NCI-H1694 treated with DMSO at 0.1 percent for 48 hours (cell line): ENCODE results near the gene TFDP2.
A peak's percentile ranks its signal among the peaks of the same experiment; 100 is the strongest.
"Not testable (repeated sequence)": the region's sequence is repeated elsewhere in the genome, so short reads cannot be mapped to it uniquely, and the experiment has no call there.

Source experiments
- DNase-seq: peaks from one replicate; lab custom pipeline; 2025; lab: John Stamatoyannopoulos, UW

The TFDP2 gene

GRCh38 chr3:142127941-142128658 is 21.2 kb downstream of the TFDP2 start:
- no peak for DNase-seq

- no peak for DNase-seq
These were observed 25.1 kb downstream of the TFDP2 start for GRCh38 chr3:142124243-142124642.

GRCh38 chr3:142120707-142121106 is 28.6 kb downstream of the TFDP2 start:
- peak; percentile 96 for DNase-seq

GRCh38 chr3:142118911-142119310 is 30.4 kb downstream of the TFDP2 start:
- DNase-seq, result no peak

- DNase-seq, result no peak
These were observed 32.1 kb downstream of the TFDP2 start for GRCh38 chr3:142117056-142117851.

- DNase-seq, result no peak
These were observed 33.3 kb downstream of the TFDP2 start for GRCh38 chr3:142115867-142116668.

- DNase-seq, result no peak
These were observed 36.7 kb downstream of the TFDP2 start for GRCh38 chr3:142112601-142113000.

- peak; percentile 94 for DNase-seq
These were observed 42.8 kb downstream of the TFDP2 start for GRCh38 chr3:142106548-142106947.

GRCh38 chr3:142105991-142106390 is 43.4 kb downstream of the TFDP2 start:
- no peak for DNase-seq

GRCh38 chr3:142104763-142105162 is 44.6 kb downstream of the TFDP2 start:
- no peak for DNase-seq

GRCh38 chr3:142098964-142099363 is 50.4 kb downstream of the TFDP2 start:
- no peak for DNase-seq

- no peak for DNase-seq
These were observed 52.1 kb downstream of the TFDP2 start for GRCh38 chr3:142097099-142097843.

GRCh38 chr3:142095841-142096240 is 53.5 kb downstream of the TFDP2 start:
- DNase-seq, result no peak

GRCh38 chr3:142088925-142089324 is 60.4 kb downstream of the TFDP2 start:
- DNase-seq, result not testable (repeated sequence)

- no peak for DNase-seq
These were observed 60.8 kb downstream of the TFDP2 start for GRCh38 chr3:142088522-142088921.

- DNase-seq, result no peak
These were observed 61.7 kb downstream of the TFDP2 start for GRCh38 chr3:142087676-142088075.

GRCh38 chr3:142086581-142087090 is 62.7 kb downstream of the TFDP2 start:
- no peak for DNase-seq

GRCh38 chr3:142081178-142081577 is 68.2 kb downstream of the TFDP2 start:
- no peak for DNase-seq

GRCh38 chr3:142077859-142078500 is 71.4 kb downstream of the TFDP2 start:
- DNase-seq, result no peak

- DNase-seq, result no peak
These were observed 72.0 kb downstream of the TFDP2 start for GRCh38 chr3:142077155-142077858.
